GM18502 (cell line): ENCODE measurements around the gene AP2A1.

Source experiments
- ATAC-seq: cut with Tn5 transposase; IDR thresholded peaks from one replicate; pipeline ENCODE4 v1.9.1; 2021; ENCODE audit warnings: mild to moderate bottlenecking; ENCODE audit not compliant: unreplicated experiment, poor library complexity

Gene AP2A1

DNA sequence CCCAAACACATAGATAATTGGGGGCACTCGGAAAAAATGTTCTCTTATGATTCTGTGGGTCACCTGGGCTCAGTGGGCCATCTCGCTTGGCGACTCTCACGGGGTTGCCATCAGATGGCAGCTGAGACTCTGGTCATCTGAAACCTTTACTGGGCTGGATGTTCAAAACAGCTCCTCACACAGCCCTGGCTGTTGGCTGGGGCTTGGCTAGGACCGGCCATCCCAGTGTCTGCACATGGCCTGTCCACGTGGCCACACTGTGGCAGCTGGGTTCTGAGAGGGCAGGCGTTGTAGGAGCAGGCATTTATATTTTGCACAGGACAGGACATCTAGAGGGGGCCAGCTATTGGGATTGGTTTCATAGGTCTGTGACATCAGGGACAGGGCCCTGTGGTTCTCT is 66.8 kb downstream of the AP2A1 start:
- no peak for ATAC-seq

DNA sequence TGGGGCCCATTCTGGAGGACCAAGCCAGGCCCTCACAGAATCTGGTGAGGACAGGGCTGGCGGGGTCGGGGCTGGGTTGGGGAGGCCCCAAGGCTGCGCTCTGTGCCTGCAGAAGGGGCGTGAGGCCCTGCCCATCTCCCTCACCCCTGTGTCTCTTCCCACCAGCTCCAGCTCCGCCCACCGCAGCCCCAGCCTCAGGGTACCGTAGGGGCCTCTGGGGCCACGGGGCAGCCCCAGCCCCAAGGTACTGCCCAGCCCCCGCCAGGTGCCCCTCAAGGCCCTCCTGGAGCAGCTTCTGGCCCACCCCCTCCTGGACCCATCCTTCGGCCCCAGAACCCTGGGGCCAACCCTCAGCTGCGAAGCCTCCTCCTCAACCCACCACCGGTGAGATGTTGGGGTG is 68.8 kb downstream of the AP2A1 start:
- no peak for ATAC-seq

DNA sequence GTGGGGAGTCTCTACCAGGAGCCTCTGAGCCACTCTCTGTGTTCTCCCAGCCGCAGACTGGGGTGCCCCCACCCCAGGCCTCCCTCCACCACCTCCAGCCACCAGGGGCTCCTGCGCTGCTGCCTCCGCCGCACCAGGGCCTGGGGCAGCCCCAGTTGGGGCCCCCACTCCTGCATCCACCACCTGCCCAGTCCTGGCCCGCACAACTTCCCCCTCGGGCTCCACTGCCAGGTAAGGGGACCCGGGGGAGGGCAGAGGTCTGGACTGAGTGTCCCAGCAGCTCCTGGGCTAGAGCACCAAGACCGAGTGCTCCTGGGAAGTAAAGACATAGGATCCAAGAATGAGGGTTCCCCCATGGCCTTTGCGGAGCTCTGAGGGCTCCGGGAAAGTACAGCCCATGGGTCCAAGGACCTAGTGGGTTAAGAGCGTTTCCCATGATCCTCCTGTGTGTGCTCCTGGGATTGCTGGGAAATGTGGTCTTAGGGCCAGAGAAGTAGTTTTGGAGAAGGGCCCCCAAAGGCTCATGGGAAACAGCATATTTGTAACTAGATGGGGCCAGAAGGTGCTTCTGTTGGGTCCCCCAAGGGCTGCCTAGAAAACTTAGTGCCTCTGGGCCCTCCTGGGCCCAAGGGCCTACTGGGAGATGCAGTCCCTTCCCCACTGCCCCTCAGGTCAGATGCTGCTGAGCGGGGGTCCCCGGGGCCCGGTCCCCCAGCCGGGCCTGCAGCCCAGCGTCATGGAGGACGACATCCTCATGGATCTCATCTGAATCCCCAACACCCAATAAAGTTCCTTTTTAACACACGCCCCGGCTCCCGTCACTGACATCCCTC is 69.6 kb downstream of the AP2A1 start:
- ATAC-seq: no peak

DNA sequence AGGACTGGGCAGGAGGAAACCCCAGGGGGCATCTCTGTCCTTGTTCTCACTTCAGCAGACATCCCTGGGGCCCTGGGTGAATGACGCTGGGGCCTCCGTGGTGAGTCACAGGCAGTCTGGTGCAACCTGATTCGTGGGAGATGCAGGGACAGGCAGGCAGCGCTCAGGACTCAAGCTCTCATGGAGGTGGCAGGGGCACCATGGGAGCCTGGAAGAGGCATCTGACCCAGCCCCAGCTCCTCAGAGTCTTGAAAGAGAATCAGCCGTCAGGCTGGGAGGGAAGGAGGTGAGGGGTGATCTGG is 70.2 kb downstream of the AP2A1 start:
- no peak for ATAC-seq

DNA sequence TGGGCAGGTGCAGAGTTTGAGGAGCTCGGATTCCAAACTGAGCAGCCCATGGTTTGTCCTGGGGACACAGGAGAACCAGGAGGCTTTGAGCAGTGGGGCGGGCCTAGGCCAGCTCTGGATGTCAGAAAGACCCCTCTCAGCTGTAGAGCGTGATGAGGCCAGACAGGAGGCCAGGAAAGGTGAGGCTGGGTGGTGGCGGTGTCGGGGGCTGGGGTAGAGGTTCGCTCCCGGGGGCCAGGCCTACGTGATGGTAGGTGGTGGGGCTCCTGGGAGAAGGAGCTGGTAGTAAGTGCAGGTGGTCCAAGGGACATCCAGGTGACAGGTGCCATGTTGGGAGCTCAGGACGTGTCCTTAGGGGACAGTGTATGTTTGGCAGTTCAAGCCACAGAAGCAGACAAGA is 70.6 kb downstream of the AP2A1 start:
- no peak for ATAC-seq

DNA sequence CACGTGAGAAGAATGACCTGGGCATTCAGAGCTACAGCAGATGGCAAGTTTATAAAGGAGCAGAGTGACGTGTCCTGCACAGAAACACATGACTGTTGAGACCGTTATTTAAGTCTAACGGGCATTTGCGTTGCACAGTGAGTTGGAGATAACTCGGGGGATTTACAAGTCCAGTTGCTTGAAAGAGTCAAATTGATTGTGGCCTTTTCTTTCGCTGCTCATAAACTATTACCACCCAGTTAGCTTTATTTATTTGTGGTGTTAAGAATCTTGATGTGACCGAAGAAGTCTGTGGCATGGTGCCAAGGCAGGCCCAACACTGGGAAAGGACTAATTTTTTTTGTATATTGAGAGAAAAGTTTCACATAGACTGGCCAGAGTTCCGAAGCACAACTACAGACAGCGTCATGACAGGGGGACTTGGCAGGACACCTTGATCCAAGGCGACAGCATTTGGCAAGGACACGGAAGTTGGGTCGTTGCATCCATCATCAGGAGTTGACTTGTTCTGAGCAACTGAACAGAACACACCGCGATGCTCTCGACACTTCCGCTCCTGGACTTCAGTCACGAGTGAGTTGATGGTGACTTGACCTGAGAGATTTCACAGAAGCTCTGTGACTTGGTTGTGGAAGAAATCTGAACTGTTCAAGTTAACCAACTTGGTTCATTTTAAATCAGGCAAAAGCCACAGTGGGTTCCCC is 72.2 kb downstream of the AP2A1 start:
- no peak for ATAC-seq

DNA sequence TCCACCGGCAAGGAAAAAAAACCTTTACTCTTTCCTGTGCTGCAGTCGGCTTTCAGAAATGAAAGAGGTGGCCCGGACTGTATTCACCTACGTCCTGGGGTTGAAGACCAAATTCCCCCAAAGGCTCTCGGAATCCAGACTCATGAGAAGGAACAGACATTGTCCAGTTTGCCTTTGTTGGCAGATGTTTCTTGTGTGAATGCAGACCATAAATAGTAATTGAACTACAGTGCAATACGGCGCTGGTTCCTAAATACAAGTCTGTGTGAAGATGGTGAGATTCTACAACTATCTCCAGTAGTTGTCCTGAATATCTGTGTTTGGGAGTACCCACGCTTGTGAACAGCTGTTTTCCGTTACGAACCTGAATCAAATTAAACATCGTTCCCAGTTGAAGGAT is 72.9 kb downstream of the AP2A1 start:
- no peak for ATAC-seq

DNA sequence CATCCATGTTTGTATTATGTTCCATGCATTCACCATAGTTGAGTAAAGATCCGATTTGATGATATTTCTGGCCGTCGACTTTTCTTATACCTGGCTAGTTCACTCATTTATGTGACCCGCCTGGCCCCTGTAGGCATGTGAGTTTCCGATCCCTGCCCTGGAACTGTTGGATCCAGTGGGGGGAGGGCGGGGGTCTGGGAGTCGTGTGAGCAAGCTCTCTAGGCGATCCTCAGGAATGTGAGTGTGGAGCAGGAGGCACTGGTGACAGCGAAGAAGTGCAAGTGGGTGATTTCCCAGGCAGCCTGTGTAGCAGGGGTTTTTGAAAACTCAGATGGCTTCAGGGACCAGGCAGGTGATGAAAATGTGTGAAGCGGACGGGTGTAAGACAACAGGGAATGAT is 73.5 kb downstream of the AP2A1 start:
- ATAC-seq: no peak

DNA sequence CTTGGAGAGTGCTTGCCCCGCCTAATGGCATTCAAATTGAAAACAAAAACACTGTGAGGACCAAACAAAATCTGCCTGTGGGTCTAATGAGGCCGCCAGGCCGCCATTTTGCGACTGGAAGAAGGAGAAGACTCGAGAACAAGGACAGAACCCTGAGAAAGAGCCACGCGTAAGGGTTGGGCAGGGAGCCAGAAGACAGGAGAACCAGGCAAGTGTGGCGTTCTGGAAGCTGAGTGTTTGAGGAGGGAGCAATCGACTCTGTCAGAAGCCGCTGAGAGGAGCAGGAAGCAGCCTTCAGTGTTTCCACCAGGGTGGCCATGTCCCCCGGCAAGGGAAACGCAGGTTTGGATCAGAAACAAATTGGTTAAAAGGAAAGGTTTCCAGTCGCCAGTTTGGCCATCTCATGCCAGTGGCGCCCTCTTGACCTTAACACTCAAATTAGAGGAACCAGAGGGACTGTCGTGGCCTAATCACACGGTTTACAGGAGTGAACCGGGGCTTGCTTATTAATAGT is 74.0 kb downstream of the AP2A1 start:
- ATAC-seq: no peak

DNA sequence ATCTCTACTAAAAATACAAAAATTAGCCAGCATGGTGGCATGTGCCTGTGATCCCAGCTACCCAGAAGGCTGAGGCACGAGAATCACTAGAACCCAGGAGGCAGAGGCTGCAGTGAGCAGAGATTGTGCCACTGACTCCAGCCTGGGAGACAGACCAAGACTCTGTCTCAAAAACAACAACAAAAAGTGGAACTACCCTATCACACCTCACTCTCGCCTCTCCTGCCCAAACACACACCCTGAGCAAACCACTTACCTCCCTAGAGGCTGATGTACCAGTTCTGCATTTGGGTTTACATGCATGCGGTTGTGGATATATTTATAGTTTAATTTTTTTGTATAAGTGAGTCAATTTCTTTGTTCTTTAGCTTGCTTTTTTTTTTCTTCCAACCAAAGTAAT is 76.5 kb downstream of the AP2A1 start:
- ATAC-seq: no peak

DNA sequence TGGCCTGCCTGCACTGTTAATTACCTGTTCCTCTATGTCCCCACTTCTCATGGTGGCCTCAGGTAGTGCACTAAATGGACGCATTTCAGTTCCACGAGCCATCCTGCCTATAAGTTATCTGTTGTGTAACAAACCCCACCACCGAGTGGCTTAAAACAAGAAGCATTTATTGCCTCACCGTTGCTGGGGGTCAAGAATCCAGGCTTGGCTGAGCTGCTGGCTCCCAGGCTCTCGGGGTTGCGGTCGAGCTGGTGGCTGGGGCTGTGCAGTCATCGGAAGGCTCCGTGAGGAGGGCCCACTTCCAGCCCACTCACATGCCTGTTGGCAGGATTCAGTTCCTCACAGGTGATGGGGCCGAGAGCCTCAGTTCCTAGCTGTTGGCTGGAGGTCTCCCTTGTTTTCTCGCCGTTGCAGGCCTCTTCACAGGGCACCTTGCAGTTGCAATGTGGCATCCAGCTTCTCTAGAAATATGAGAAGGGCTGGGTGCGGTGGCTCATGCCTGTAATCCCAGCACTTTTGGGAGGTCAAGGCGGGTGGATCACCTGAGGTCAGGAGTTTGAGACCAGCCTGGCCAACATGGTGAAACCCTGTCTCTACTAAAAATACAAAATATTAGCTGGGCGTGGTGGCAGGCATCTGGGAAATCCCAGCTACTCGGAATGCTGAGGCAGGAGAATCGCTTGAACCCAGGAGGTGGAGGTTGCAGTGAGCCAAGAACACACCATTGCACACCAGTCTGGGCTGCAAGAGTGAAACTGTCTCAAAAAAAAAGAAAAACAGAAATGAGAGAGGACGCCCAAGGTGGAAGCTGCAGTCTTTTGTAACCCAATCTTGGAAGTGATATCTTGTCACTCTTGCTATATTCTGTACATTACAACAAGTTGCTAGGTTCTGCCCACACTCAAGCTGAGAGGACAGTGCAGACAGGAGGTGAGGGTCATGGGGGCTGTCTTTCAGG is 77.6 kb downstream of the AP2A1 start:
- ATAC-seq: no peak

DNA sequence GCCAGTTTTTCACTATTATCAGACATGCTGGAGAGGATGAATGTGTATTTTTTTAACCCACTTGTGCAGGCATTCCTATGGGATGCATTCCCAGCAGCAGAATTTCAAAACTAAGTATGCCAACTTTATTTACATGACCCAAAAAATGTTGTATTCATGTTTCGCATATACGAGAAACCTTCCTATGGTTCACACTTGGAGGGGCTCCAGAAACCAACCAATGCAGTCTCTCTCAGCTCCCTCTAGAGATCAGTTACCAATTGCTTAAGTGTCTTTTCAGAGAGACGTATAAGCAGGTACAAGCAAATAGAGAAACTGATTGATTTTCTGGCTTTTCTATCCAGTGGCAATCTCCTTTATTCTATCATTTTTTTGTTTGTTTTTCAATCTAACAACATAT is 78.6 kb downstream of the AP2A1 start:
- ATAC-seq: no peak

DNA sequence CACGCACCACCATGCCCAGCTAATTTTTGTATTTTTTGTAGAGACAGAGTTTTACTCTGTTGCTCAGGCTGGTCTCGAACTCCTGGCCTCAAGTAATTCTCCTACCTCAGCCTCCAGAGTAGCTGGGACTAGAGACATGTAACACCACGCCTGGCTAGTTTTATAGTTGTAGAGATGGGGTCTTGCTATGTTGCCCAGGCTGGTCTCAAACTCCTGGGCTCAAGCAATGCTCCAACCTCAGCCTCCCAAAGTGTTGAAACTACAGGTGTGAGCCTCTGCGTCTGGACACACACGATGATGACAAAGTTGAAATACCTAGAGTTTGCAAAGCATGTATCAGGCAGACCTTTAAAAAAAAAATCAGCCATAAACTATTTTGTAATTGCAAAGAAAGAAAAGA is 79.6 kb downstream of the AP2A1 start:
- no peak for ATAC-seq

DNA sequence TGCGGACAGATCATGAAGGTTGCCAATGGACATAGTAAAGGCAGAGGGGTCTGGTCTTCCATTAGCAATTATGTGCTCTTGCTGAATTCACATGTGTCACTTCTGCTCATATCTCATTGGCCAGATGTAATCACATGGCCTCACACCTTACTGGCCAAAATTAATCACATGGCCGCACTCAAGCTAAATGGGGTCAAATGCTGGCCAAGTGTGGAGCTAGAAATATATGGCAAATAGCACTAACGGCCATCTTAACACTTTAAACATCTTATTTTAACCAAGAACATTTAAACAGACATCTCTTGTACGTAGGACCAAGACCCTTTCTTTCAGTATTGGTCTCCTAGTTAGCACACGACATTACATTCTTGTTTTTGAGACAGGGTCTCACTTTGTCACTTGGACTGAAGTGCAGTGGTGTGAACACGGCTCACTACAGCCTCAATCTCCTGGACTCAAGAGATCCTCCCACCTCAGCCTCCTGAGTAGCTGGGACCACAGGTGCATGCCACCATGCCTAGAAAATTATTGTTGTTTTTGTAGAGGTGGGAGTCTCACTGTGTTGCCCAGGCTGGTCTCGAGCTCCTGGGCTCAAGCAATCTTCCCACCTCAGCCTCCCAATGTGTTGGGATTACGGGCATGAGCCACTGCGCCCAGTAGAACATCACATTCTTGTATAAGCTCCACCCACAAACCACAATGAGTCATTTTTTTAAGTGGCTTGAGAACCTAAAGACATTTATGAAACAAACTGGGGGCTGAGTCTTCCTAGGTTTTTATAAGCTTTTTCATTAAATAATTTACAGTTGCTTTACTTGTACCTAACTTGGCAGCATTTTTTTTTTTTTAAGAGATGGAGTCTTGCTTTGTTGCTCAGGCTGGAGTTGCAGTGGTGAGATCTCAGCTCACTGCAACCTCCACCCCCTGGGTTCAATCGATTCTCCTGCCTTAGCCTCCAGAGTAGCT is 81.2 kb downstream of the AP2A1 start:
- ATAC-seq: no peak

DNA sequence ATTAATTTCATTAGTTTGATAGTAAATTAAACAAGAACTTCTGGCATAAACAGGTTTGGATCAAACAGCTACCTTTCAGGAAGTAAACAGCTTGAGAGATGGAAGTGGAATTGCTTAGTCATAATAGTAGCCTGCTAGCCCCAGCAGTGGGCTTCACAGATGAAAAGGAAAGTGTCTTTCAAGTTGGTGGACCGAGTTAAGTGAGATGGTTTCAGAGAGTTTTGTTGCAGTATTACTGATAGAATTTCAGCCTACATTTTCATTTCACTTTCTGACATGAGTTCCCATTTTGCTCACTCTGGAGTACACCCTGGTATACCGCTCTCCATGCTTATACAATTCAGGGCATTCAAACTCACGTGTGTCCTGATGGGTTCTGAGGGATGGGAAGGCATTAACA is 82.1 kb downstream of the AP2A1 start:
- ATAC-seq: no peak

DNA sequence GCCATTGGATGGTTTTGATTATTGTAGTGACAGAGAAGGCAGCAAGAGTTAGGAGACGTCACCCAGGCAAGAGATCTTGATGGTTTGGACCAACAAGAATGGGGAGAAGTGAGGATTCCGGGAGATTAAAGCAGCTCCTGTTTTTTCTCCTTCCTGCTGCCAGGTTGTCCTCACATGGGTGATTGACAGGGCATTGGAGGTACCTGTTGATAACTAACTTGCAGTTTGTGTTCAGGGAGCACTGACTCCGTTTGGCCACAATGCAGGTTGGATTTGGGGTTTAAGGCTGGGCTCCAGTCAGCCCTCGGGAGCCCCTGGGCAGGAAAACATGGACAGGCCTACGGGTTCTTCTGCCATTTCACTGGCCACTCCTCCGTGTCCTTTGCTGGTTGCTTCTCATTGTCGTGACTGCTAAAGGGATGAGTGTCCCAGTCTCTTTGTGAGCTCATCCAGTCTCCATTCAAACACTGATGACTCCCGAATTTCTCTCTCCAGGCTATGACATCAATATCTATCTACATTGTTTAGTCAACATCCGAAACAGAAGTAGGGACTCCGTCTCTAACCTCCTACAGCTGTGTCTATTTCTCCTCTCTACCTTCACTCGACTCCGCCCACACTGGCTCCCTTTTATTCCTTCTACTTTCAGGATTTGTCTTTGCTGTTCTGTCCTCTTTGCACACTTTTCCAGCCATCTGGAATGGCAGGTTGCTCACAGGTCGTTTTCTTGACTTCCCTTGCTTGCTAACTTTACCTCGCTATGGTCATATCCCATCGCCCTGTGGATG is 82.8 kb downstream of the AP2A1 start:
- no peak for ATAC-seq

DNA sequence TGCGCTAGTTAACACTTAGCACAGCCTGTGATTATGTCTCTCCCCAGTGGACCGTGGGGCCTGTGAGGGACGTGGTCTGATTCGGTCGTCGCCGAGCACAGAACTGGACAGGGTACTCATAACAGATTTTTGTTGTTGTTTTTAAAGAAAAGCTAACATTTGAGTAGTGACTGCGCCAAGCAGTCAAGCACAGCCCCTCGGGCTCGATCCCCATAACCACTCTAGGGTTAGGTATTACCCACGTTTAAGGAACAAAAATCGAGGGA is 83.4 kb downstream of the AP2A1 start:
- ATAC-seq: no peak

DNA sequence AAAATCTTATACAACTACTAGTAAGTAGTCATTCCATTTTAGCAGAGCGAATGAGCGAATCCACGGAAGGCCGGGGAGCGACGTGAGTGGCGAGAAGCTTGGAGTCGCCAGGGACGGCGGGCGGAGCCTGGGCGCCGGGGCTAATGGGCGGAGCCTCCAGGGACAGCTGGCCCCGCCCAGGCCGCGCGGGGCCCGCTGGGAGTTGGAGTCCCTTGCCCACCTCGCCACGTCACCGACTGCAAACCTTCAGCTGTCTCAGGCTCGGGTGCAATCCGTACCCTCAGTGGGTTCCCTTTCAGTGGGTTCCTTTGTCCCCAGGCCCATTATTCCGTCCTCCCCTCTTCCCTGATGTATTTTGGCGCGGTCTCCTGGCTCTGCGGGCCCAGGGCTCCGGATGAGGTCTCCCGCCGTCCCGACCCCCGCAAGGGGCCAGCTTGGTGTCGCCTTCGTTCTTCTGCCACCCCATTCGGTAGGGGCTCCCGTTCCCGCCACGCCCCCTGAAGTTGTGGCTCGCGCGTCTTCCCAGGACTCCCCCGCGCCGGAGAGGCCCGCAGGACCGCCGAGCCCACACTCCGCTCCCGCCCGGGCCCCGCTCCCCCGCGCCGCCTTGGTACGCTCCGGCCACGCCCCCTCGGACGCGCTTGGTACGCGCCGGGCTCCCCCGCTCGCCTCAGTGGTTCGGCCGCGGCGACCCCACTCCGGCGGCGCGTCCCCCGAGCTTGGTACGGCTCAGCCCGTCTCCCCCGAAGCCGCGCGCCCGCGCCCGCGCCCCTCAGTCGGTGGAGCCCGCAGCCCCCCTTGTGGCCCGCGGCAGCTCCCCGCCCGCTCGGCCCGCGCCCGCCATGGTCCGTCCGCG is 83.9 kb downstream of the AP2A1 start, which contains the start of gene PTOV1:
PTOV1 (plus strand) TSS at position 673 of the 856 bp plus-strand sequence.
- peak; percentile 73 for ATAC-seq
